Tibial nerve (tissue), 4 donors: ENCODE measurements around the gene CPNE4.

Source experiments
- EP300 ChIP-seq, 2 donors: sonication (generic); formaldehyde crosslinking; IDR thresholded peaks; one replicate each; pipeline ENCODE4 v1.6.1; 2017; ENCODE audit warnings: antibody characterized with exemption in 2 of 2, mild to moderate bottlenecking in 1 of 2
- POLR2A ChIP-seq, 2 donors: fragments of 450-650 bp; IDR thresholded peaks; one replicate each; pipeline ENCODE4 v1.6.1; 2017; ENCODE audit warnings: antibody characterized with exemption in 2 of 2, mild to moderate bottlenecking in 2 of 2, moderate library complexity in 2 of 2
- TF ChIP-seq, protein P1 (sequence below), 5 experiments: fragments of 200-600 bp in 3 of 5; fragments of 450-650 bp in 2 of 5; sonication (generic) in 3 of 5; IDR thresholded peaks; one replicate each; pipeline ENCODE4 v1.5.1; 2016 to 2019; ENCODE audit warnings: antibody characterized with exemption in 5 of 5, mild to moderate bottlenecking in 3 of 5, moderate library complexity in 2 of 5

DNA sequence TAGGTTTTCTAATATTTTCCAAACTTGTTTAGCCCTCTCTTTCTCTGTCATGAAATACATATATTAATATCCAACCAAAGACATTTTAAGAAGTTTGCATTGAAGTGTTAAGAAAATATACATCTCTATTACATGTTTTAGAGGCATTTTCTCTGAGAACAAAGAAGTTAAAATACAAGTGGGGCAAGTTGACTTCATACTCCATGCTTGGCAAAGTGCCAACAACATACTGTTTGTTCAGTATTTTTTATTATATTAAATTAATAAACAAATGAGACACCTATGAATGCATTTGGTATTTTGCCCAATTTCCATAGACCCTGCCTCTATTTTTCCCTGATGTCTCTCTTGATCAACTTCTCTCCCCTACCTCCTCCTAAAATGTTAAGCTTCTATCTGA, 299.3 kb downstream of the CPNE4 start:
- TF ChIP-seq, protein P1, sequence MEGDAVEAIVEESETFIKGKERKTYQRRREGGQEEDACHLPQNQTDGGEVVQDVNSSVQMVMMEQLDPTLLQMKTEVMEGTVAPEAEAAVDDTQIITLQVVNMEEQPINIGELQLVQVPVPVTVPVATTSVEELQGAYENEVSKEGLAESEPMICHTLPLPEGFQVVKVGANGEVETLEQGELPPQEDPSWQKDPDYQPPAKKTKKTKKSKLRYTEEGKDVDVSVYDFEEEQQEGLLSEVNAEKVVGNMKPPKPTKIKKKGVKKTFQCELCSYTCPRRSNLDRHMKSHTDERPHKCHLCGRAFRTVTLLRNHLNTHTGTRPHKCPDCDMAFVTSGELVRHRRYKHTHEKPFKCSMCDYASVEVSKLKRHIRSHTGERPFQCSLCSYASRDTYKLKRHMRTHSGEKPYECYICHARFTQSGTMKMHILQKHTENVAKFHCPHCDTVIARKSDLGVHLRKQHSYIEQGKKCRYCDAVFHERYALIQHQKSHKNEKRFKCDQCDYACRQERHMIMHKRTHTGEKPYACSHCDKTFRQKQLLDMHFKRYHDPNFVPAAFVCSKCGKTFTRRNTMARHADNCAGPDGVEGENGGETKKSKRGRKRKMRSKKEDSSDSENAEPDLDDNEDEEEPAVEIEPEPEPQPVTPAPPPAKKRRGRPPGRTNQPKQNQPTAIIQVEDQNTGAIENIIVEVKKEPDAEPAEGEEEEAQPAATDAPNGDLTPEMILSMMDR (IDR thresholded peaks at IDR 0.05) = no peak
- no peak for TF ChIP-seq POLR2A (IDR thresholded peaks at IDR 0.05)
- TF ChIP-seq EP300 (IDR thresholded peaks at IDR 0.05) = no peak
